Measurements from ENCODE around the gene CRIP2. TPM values are rescaled to one million over a fixed set of nuclear protein-coding genes. Genes with fewer than 3 reads are reported as not detected.
A peak's percentile ranks its signal among the peaks of the same experiment; 100 is the strongest.

Gene CRIP2
- total and polyA plus RNA-seq, 8 donors, result 143 to 229 (median 181) TPM

GRCh38 chr14:105446971-105447370, 27.6 kb upstream of the CRIP2 start:
- no peak overlapping the region for H3K4me3 ChIP-seq
- intact Hi-C loops (cut with DNase I), result no loop called here
- no peak for TF ChIP-seq CTCF (IDR thresholded peaks at IDR 0.05)
- H3K9me3 ChIP-seq, result no peaks in the 10 kb centered on the region
- H3K27me3 ChIP-seq, result no peaks in the 10 kb centered on the region
- H3K27ac ChIP-seq, result no peak overlapping the region
- ATAC-seq (no peak), DNase-seq (peak in 1 of 4 donors; percentile 68)
- peaks cover 0 to 45% of the 10 kb centered on the region in 2 donors for H3K36me3 ChIP-seq
- peaks cover 4 to 8% of the 10 kb centered on the region in 2 donors for H3K4me1 ChIP-seq

DNA sequence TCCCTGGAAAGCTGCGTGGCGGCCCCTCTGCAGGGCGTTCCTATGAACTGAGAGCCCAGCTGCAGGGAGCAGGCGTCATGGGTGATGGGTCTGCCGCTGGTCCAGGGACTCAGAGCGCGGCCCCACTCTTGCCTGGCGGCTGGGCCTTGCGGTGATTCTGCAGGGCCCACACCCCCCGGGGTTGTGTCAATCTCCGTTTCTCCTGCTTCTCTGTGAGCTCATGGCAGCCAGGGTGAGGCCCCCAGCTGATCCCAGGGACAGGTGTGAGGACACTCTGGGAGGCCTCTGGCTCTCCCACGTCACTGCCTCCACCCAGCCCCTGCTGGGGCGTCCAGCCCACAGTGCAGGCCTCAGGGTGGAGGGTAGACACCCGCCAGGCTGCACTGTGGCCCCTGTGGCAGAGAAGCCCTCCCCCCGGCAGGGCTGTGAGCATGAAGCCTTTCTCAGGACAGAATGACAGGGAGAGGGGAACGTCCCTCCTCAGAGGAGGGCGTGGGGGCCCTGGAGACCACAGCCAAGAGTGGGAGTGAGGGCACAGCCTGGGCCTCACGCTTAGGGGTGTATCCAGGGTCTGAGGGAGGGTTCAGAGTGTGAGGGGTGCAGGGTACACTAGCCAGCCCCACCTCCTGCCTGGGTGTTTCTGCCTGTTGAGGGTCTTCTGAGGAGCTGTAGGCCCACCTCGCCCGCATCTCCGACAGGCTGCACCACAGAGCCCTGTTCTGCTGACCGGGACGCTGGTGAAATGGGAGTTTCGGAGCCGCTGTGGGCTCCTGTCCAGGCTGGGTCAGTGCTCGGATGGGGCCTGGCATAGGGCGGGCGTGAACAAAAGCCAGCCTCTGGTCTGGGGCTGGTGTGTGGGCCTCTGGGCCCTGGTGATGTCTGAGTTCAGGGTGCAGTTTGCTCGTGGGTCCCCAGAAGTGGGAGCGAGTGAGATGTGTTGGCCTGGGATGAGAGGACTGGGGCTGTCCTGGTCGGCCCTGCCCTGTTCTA, 26.7 kb upstream of the CRIP2 start:
- Histone ChIP-seq H3K4me3 (no peak overlapping the region), H3K4me1 (peaks cover 4 to 8% of the 10 kb centered on the region in 2 donors), H3K27ac (no peak overlapping the region), H3K9me3 (no peaks in the 10 kb centered on the region), H3K27me3 (no peaks in the 10 kb centered on the region), H3K36me3 (peaks cover 0 to 45% of the 10 kb centered on the region in 2 donors)
- peak in 1 of 4 donors; percentile 62 for DNase-seq
- no peak for ATAC-seq
- intact Hi-C loops (cut with DNase I), result no loop called here
- no peak for TF ChIP-seq CTCF (IDR thresholded peaks at IDR 0.05)

DNA sequence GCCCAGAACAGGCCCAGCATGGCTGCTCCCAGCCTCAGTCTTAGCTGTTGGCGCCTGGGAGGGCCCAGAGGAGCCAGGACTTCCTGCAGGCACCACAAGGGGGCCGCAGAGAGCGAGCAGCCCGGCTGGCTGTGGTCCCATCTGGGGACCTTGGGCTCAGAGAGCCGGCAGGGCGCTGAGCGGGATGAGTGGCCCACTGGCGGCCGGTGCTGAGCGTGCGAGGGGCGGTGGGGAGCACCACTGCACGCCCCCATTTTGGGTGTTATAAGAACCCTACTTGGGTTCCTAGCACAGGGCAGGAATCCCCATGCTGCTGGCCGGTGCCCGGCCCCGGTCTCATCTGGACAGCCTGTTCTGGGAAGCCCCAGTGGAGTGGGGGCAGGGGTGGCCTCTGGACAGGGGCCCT, 25.9 kb upstream of the CRIP2 start:
- peaks cover 0 to 51% of the 10 kb centered on the region in 2 donors for H3K36me3 ChIP-seq
- peak; percentile 62 to 90 (median 75) for DNase-seq
- ATAC-seq, result peak; percentile 95
- no peaks in the 10 kb centered on the region for H3K27me3 ChIP-seq
- H3K4me3 ChIP-seq, result no peak overlapping the region
- TF ChIP-seq CTCF (IDR thresholded peaks at IDR 0.05), result peak; percentile 91 to 93
- no peak overlapping the region for H3K27ac ChIP-seq
- intact Hi-C loops (cut with DNase I), result no loop called here
- peaks cover 4 to 8% of the 10 kb centered on the region in 2 donors for H3K4me1 ChIP-seq
- no peaks in the 10 kb centered on the region for H3K9me3 ChIP-seq

DNA sequence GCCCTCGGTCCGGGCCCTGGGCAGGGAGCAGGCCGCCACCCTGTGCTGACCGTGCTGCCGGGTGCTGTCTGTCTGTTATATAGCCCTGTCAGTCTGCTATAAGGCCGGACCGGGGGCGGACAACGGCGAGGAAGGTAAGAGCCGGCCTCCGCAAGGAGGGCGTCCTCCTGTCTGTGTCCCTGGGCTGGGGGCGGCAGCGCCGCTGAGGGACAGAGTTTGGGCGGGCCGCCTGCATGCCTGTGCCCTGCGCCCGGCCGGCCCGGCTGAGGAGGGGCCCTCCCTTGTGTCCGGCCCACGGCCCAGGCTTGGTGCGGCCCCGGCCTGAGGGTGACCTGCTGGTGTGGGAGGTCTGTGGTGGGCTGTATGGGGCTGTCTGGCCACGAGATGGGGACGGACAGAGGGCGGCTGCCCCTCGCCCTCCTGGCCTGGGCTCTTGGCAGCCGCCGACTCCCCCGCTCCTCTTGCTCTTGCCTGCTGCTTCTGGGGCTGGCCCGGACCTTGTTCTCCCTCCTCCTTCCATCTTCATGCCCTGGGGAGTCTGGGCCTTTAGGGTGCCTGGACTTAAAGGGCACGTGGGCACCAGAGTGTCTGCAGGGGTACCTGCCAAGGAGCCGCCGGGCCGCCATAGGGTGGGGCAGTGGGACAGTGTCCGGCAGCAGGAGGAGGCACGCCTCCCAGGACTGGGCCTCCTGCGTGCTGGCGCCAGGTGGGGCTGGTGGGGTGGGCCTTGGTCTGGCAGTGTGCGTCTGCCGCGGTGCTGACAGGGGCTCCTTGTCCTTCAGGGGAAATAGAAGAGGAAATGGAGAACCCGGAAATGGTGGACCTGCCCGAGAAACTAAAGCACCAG, 25.1 kb upstream of the CRIP2 start:
- peaks cover 0 to 58% of the 10 kb centered on the region in 2 donors for H3K36me3 ChIP-seq
- H3K27ac ChIP-seq, result no peak overlapping the region
- no peaks in the 10 kb centered on the region for H3K9me3 ChIP-seq
- DNase-seq (peak in 1 of 4 donors; percentile 79), ATAC-seq (no peak)
- no peaks in the 10 kb centered on the region for H3K27me3 ChIP-seq
- H3K4me3 ChIP-seq, result no peak overlapping the region
- H3K4me1 ChIP-seq, result peaks cover 4 to 8% of the 10 kb centered on the region in 2 donors
- intact Hi-C loops (cut with DNase I), result no loop called here
- TF ChIP-seq CTCF (IDR thresholded peaks at IDR 0.05), result no peak

Data from left lung (tissue), 10 donors.